Head of caudate nucleus (tissue), 42 donors: Measurements from ENCODE around the gene ATE1.

Experiments
- DNase-seq, 42 donors: peaks; one replicate each; pipeline versions ENCODE4 v3.0.0 to v3.0.0-alpha.2; 2020 to 2021; ENCODE audit warnings: mixed read lengths in 7 of 42
- intact Hi-C: fragments of 100-400 bp; cut with DNase I; formaldehyde crosslinking; loops from one replicate; pipeline ENCODE4 v1.15.0; 2022

The ATE1 gene

DNA sequence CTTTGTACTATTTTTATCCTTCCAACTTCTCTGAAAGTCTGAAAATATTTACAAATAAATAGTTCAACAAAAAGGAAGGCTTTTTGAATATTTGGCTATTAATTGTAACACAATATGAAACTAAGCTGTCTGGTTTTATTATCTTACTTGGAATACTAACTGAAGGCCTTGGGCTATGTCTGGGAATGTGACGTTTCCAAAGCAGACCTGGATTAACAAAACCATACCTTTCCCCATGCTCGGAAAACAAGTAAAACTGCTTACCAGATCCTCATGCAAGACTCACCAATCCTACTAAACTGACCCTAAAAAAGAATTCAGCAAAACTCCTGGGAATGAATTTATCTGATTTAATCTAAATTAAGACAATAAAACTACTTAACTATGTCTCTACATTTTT, 116.4 kb downstream of the ATE1 start:
- no peak for DNase-seq
- intact Hi-C loops: no loop called here

DNA sequence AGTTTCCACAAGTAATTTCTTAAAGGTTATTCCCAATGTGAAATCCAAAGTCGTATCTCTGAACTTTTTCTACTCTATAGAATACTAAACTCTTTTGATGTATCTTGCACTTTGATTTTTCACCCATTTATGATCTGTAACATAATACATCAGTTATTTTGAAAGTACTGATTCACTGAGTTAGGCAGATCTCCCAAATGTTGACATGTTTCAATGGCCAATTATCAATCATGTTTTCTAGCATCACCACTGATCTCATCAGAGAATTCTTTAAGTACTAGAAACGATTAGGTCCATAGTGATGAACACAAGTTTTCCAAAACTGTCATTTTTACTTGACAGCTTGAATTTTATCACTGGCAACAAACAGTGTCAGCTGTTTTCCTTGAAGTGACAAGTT, 119.0 kb downstream of the ATE1 start:
- intact Hi-C loops: no loop called here
- DNase-seq: no peak

DNA sequence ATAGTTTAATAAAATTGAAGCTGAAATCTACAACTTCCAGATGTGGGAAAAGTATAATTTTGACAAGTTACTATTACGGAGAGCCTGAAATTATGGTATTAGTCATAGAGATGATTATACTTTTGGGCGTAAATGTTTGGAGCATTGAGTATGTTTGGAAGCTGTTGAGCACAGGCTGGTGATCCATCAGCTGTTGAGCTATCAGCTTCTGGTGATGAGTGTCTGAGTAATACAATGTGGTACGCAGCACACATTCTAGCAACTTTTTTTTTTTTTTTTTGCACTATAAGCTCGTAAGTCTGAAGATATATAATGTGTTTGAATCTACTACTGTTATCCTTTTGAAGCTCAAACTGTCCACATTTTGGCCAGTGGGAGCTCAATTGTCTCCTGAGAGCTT, 123.4 kb downstream of the ATE1 start:
- peak in 1 of 42 donors; percentile 17 for DNase-seq
- intact Hi-C loops: no loop called here

DNA sequence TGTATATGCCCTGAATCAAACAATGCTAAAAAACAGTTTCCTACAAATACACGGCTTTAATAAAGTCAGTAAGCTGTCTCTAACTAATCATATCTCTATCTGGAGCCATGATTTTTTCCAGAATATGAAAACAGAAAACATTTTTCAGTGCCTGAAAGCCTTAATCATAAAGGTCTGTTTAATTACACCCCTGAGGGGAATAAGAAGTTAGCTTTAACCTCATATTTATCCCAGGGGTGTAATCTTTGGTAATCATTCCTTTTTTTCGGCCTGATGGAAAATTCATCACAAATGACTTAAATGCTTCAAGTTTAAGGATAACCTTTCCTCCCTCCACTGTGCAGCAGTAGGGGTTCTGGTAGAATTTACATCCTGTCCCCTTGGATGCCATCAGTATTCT, 124.2 kb downstream of the ATE1 start:
- intact Hi-C loops: no loop called here
- DNase-seq: no peak

DNA sequence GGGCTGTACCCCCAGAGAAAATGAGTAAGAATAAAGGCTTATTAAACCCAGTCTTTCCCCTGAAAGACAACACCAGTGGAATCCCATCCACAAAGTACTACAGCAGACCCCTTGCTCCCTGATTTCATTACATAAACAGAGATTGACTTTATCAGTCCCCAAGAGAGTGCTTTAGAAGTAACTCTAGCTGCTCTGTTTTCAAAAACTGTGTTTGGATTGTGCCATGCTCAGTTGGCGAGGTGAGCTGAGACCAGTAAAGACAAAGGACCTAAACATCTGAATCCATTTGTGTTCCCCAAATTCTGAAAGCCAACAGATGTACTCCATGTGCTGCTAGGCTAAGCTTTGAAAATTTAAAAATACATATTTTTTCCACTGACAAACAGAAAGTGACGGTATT, 127.0 kb downstream of the ATE1 start:
- intact Hi-C loops: no loop called here
- DNase-seq: no peak

DNA sequence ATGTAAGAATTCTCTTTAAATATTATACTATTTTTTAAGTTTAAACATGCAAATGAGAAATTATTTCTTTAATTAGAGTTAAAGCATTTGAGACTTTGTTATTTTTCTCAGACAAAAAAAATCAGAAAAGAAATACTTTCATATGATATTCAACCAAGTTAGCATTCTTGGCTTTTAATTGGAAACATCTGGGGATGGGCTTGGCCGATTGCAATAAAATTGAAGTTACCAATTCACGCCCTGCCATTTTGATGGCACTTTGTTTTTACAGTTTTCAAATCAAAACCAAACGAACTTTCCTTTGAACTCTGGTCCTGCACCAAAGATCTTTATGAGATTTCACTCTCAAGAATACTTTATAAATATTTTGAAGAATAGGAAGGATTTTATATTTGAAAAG, 127.7 kb downstream of the ATE1 start:
- no peak for DNase-seq
- intact Hi-C loops: no loop called here

DNA sequence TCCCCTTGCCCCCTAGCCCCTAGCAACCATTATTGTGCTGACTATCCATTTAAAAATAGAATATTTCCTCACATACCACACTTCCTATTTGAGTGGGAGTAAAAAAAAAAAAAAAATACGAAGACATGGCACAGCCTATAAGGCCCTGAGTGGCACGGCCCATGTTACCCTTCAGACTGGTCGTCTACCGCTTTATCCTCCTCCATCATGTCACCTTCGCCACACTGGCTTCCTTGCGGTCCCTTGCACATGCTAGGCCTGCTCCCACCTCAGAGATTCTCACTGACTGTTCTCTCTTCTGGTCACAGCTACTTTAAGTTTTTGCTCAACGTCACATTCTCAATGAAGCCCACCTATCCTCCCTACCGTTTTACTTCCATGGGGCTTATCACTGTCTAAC, 130.3 kb downstream of the ATE1 start:
- DNase-seq: no peak
- intact Hi-C loops: no loop called here

DNA sequence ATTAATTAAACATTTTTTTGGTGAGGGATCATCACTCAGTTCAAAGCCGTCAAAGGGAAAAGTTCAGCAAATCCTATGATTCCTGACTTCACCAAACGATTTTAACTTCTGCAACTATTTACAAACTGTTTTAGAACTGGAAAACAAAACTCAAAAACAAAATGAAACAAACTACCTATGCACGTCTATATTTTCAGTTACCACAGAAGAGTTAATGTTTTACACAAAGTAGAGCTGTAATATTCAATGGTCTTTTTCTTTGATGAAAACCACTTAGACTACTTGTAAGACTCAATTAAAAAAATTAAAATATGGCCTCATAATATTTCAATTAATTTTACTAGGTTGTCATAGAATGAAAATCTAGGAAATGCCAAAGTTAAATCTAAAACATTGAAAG, 131.5 kb downstream of the ATE1 start:
- intact Hi-C loops: no loop called here
- no peak for DNase-seq

DNA sequence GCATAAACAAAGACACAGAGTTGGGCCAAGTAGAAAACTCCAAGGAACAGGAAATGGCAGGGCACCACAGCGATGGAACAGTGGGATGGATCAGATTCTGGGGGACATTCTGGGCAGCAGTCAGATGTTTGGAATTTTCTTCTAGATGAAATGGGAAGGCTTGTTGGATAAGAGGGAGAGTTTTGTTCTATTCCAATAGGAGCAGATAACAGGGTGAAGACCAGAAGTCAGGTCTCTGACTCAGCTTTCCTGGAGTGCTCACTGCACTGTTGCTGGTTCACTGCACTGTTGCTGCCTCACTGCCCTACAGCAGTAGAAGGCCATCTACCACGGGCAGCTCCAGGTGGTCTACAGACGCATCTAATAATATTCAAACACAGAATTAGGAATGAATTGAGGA, 135.6 kb downstream of the ATE1 start:
- no peak for DNase-seq
- intact Hi-C loops: no loop called here

DNA sequence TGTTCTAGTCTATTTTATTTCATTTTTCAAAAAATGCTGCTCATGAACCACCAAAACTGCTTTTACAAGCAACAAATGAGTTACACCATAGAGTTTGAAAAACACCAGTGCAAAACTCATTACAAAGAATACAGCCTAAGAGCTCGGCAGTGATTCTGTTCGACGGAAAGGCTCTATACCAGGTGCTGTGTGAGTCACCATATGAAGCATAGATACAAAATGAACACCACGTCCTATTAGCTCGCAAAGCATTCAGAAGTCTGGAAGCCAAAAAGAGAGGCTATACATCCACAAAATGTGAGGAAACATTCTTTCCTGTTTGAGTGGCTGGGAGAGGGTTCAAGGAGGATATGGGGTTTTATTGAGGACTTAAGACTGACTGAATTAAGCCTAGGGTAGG, 136.1 kb downstream of the ATE1 start:
- no peak for DNase-seq
- intact Hi-C loops: no loop called here

DNA sequence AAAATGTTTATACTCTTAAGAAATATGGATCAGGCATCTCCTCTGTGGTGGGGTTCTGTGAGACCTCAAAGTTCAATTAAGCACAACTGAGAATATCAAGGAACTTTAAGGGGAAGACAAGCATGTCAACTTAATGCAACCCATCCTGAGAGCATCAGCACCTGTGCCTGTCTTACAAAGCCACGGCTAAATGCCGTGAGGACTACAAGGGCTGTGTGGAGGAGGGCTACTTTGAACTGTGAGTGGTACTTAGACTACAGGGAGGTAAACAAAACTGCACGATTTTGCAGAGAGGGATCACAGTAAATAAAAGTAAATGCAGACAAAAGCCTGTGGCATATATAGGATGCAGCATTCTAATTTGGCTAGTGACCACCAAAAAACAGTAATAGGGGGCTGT, 139.1 kb downstream of the ATE1 start:
- intact Hi-C loops: no loop called here
- DNase-seq: no peak

DNA sequence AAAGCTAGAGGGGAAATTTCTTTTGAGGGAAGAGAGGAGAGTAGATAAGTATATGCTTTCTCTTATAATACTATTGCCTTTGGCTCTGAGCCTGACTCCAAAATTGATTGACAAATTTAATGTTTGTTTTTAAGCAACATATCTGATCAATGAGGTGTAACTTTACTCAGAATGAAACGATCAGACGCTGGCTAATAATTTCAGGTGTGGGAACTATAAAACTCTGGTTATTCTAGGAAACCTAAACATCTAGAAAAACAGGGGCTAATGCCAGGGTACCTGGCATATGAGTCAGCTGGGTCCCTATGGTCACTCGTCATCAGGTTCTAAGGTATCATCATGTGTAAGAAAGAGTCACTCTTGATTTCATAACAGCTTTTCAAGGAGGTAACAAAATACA, 139.7 kb downstream of the ATE1 start:
- intact Hi-C loops: no loop called here
- no peak for DNase-seq

DNA sequence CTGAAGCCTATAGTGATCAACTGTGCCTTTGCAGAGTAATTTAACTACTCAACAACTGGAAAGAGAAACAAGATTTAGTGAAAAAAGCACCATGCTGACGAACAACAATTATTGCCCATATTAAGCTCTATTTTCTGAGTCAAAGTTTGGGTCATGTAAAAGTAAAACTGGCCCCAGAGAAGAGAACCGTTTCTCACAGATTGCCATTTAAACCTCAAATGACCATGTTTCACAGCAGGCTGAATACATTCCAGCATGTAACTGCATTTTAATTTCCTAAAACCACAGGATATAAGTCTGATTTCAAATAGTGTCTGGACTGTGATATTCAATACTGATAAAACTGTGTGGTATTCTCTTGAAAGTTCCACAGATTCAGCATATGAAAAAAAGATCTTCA, 140.7 kb downstream of the ATE1 start:
- no peak for DNase-seq
- intact Hi-C loops: no loop called here

DNA sequence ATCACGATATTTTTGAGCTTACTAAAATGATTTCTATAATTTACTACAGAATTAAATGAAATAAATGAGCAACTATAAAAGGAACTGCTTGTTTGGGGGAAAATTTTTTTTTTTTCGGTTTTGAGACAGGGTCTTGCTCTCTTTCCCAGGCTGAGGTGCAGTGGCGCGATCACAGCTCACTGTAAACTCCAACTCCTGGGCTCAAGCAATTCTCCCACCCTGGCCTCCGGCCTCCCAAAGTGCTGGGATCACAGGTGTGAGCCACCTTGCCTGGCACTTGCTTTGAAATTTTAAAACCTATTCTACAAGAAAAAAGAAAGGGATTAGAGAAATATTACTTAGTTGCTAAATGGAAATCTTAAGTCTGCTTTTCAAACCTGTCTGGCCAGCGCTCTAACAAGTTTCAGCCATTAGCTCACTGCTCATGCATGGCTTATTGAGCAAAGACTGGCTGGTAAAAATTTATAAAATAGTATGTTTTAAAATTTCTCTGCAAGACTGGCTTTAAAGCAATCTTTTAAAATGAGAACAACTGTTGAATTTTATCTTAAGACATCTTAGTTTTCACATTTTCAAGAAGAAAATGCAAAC, 144.0 kb downstream of the ATE1 start:
- intact Hi-C loops: no loop called here
- DNase-seq: no peak

DNA sequence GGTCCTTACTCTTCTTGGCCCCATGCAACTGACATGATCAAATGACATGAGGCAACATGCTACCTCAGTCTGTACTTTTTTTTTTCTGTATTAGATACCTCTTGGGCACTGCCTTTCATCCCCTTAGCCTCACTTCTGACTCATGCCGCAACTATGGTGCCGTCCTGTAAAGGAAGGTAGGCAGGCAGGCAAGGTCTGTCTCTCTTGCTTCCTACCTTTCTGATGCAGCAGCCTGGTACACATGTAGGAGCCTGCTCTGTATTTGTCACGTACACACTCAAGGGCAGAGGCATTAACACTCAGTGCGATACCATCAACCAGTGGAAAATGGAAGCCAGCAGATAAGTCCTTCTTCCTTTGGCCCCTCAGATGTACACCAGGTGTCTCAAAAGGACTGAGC, 146.7 kb downstream of the ATE1 start:
- intact Hi-C loops: no loop called here

DNA sequence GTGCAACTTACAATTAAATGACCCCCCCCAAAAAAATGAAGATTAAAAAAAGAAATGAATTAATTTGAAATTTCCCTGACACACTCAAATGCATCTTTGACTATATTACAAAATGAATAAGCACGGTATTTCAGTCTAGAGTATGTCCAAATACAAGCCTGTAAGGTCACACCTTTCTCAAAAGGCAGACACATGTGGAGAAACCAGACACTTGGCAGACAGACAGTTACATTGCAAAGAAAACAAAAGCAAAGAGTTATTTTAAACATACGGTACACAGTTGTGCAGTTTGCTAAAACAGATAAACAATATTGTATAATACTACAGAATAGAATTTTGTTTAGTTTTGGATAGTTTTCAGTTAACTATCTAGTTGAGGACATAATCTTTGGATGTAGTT, 153.0 kb downstream of the ATE1 start:
- DNase-seq: no peak
- intact Hi-C loops: no loop called here

More for the DNA sequence above, 146.7 kb downstream of the ATE1 start:
- no peak for DNase-seq

DNA sequence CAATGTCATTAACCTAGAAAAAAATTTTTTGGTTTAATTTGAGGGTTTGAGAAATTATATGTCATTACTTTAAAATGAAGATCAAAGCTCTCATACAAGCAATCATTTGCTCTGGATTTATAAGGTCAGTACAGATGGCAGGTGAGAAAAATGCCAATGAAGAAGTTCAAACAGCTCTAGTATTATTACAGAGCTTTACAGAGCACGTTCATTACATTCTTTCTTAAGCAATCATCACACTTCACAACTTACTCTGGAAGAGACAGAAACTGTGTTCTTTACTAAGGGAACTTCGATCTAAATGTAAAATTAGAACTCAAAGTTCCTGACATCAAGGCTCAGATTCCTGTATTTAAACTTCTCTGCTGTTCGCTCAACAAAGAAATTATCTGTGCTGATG, 153.4 kb downstream of the ATE1 start:
- no peak for DNase-seq
- intact Hi-C loops: no loop called here

DNA sequence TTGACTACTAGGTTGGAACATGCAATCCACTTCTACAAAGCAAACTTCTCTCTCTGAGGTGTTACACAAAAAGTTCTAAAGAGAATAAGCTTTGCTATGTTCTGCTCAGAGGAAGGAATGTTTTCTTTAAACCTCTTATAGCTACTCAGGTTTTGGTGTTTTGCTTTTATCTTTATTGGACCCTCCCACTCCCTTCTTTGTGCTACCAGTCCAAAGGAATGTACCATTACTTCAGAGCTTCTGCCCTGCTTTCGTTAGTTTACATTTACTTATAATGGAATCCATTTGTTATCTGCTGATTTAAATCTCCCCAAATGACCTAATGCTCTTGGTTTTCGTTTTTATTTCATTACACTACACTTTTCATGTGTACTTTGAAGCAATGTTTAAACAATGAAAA, 154.9 kb downstream of the ATE1 start:
- DNase-seq: no peak
- intact Hi-C loops: no loop called here

DNA sequence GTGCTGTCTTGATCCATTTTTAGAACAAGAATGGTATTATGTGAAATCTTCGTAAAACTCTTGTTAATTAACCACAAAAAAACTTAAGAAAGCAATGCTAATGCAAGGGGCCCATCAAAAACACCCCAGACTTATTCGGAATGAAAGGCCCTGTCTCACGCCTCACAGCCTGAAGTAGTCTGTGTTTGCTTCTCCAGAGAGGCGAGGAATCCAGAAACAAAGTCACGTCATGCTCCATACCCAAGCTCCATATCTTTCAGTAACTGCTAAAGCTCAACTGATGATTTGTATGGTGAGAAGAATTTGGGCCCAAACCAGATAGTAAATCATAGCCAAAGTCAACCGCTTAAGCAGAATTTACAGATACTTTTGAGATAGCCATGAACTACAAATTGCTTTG, 155.4 kb downstream of the ATE1 start:
- intact Hi-C loops: no loop called here
- no peak for DNase-seq

DNA sequence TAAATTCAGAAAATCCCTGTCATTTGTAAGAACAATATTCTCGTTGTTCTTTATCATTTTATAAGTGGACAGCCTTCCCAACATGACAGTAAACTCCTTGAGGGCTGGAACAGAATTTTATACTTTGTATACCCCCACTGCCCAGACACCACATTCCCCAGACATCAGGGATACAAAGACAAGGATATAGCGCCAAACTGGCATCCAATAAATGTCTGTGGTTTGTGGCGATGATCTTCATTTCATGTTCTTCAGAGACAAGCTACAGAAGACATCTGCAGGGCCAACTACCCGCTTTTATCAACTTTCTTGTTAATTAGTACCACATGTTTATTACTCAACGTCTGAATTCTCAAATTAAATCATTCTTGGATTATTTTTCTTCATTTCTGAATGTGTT, 155.9 kb downstream of the ATE1 start:
- DNase-seq: no peak
- intact Hi-C loops: no loop called here

DNA sequence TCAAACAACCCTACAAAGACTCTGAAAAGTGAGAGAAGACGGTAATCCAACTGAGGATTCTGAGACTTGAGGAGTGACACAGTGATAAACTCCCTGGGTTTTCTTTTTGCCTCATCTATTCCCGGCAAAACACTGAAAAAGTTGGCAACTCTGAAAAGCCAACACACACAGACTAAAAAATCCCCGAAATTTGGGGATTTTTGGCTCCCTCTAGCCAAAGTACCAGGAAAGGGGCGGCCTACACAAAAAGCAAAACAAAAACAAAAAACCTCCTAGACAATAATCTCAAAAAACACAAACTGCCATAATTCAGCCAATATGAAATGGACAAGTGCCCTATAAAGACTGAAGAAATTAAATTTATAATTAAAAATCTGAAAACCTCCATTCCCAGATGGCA, 161.4 kb downstream of the ATE1 start:
- DNase-seq: no peak
- intact Hi-C loops: no loop called here

DNA sequence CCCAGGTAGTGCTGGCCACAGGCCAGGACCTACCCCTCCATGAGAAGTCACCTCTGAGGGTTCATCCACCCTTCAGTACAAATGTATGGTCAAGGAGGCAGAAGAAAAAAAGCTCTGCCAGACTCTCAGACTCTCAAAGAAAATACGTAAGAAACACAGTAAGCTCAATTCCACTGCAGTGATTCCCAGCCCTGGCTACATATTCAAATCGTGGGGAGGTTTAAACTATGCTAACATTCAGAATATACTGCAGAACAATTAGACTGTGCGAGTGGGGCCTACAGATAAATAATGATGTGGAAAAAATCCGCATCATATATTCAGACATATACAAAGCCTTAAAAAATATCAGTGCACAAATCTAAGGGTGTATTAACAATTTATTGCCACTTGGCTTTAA, 162.6 kb downstream of the ATE1 start:
- intact Hi-C loops: no loop called here
- DNase-seq: no peak
